ENCODE measurements around the gene NTRK3. TPM values are rescaled to one million over a fixed set of nuclear protein-coding genes. Genes with fewer than 3 reads are reported as not detected.

NTRK3 gene
- total RNA-seq, 1 donor from 2014 or later, result under 0.01 TPM

GRCh38 chr15:87829332-87830050, 427.0 kb downstream of the NTRK3 start:
- DNase-seq (ENCODE audit: low read depth), result no peak

GRCh38 chr15:87828608-87829007, 427.9 kb downstream of the NTRK3 start:
- no peak for DNase-seq (ENCODE audit: low read depth)

GRCh38 chr15:87827131-87827530, 429.4 kb downstream of the NTRK3 start:
- DNase-seq (ENCODE audit: low read depth), result peak; percentile 39

GRCh38 chr15:87826119-87826747, 430.3 kb downstream of the NTRK3 start:
- DNase-seq (ENCODE audit: low read depth), result no peak

GRCh38 chr15:87818756-87819155, 437.8 kb downstream of the NTRK3 start:
- no peak for DNase-seq (ENCODE audit: low read depth)

GRCh38 chr15:87817553-87817952, 439.0 kb downstream of the NTRK3 start:
- DNase-seq (ENCODE audit: low read depth), result peak; percentile 19

GRCh38 chr15:87816811-87817210, 439.7 kb downstream of the NTRK3 start:
- DNase-seq (ENCODE audit: low read depth), result peak; percentile 99

GRCh38 chr15:87816016-87816415, 440.5 kb downstream of the NTRK3 start:
- peak; percentile 42 for DNase-seq (ENCODE audit: low read depth)

Other genes starting within 250 kb of the NTRK3 start
- gene MRPL46, start 210.6 kb upstream of the NTRK3 start, total RNA-seq, result 17.9 and 19.4 TPM in 2 replicates
- 28.1 and 35.4 TPM in 2 replicates for gene MRPS11, start 211.0 kb upstream of the NTRK3 start, total RNA-seq